Measurements from ENCODE around the gene IFT88. TPM values are rescaled to one million over a fixed set of nuclear protein-coding genes. Genes with fewer than 3 reads are reported as not detected.

IFT88 gene
- total RNA-seq, 2 donors from 2014 or later = 1.6 to 4.1 TPM

GRCh38 chr13:20553311-20553710 is 13.6 kb upstream of the IFT88 start:
- Mint-ChIP-seq H3K9me3 (no peaks in the 10 kb centered on the region), H3K27ac (no peak overlapping the region), H3K36me3 (no peaks in the 10 kb centered on the region)
- ATAC-seq (no peak), DNase-seq (ENCODE audit: low spot score in 2 of 2) (no peak)

- ATAC-seq (no peak), DNase-seq (ENCODE audit: low spot score in 2 of 2) (no peak)
- Mint-ChIP-seq H3K9me3 (no peaks in the 10 kb centered on the region), H3K27ac (no peak overlapping the region), H3K36me3 (no peaks in the 10 kb centered on the region)
Measured at GRCh38 chr13:20558982-20559381, 8.0 kb upstream of the IFT88 start.

GRCh38 chr13:20559659-20560356 is 7.1 kb upstream of the IFT88 start:
- H3K36me3 Mint-ChIP-seq = peaks cover 0 to 8% of the 10 kb centered on the region in 2 donors
- no peak for DNase-seq (ENCODE audit: low spot score in 2 of 2)
- peaks cover 0 to 8% of the 10 kb centered on the region in 2 donors for H3K9me3 Mint-ChIP-seq
- no peak overlapping the region for H3K27ac Mint-ChIP-seq
- peak in 1 of 2 donors; percentile 26 for ATAC-seq

- peaks cover 5 to 24% of the 10 kb centered on the region in 2 donors for H3K36me3 Mint-ChIP-seq
- ATAC-seq (no peak), DNase-seq (ENCODE audit: low spot score in 2 of 2) (no peak)
- no peak overlapping the region for H3K27ac Mint-ChIP-seq
- peaks cover 0 to 14% of the 10 kb centered on the region in 2 donors for H3K9me3 Mint-ChIP-seq
Measured at GRCh38 chr13:20561741-20562140, 5.2 kb upstream of the IFT88 start.

GRCh38 chr13:20565115-20565736 is 1.7 kb upstream of the IFT88 start:
- Mint-ChIP-seq H3K27ac (no peak overlapping the region), H3K9me3 (peaks cover 0 to 14% of the 10 kb centered on the region in 2 donors), H3K36me3 (peaks cover 12 to 34% of the 10 kb centered on the region in 2 donors)
- DNase-seq (ENCODE audit: low spot score in 2 of 2) (no peak), ATAC-seq (peak in 1 of 2 donors; percentile 3)

- H3K9me3 Mint-ChIP-seq = peaks cover 0 to 14% of the 10 kb centered on the region in 2 donors
- H3K36me3 Mint-ChIP-seq = peaks cover 12 to 35% of the 10 kb centered on the region in 2 donors
- peak overlapping the region; percentile 86 to 88 for H3K27ac Mint-ChIP-seq
- DNase-seq (ENCODE audit: low spot score in 2 of 2) (no peak), ATAC-seq (peak in 1 of 2 donors; percentile 44)
Measured at GRCh38 chr13:20566468-20566897, 474 bp upstream of the IFT88 start.

- H3K9me3 Mint-ChIP-seq = peaks cover 0 to 14% of the 10 kb centered on the region in 2 donors
Measured at GRCh38 chr13:20567881-20568528, 1.0 kb downstream of the IFT88 start.

GRCh38 chr13:20570517-20570916 is 3.6 kb downstream of the IFT88 start:
- H3K27ac Mint-ChIP-seq = no peak overlapping the region
- ATAC-seq (no peak), DNase-seq (ENCODE audit: low spot score in 2 of 2) (no peak)
- H3K9me3 Mint-ChIP-seq = peaks cover 0 to 4% of the 10 kb centered on the region in 2 donors
- peaks cover 11 to 26% of the 10 kb centered on the region in 2 donors for H3K36me3 Mint-ChIP-seq

More at GRCh38 chr13:20567881-20568528, 1.0 kb downstream of the IFT88 start:
- peak overlapping the region in 1 of 2 donors; percentile 88 for H3K27ac Mint-ChIP-seq
- ATAC-seq (no peak), DNase-seq (ENCODE audit: low spot score in 2 of 2) (no peak)
- peaks cover 12 to 35% of the 10 kb centered on the region in 2 donors for H3K36me3 Mint-ChIP-seq

GRCh38 chr13:20571676-20572075 is 4.7 kb downstream of the IFT88 start:
- Mint-ChIP-seq H3K27ac (no peak overlapping the region), H3K36me3 (peaks cover 16 to 22% of the 10 kb centered on the region in 2 donors), H3K9me3 (peaks cover 3 to 9% of the 10 kb centered on the region in 2 donors)
- peak in 1 of 2 donors; percentile 8 for DNase-seq (ENCODE audit: low spot score in 2 of 2)
- peak in 1 of 2 donors; percentile 47 for ATAC-seq

GRCh38 chr13:20573186-20573585 is 6.2 kb downstream of the IFT88 start:
- no peak overlapping the region for H3K27ac Mint-ChIP-seq
- ATAC-seq (no peak), DNase-seq (ENCODE audit: low spot score in 2 of 2) (no peak)
- peaks cover 3 to 14% of the 10 kb centered on the region in 2 donors for H3K9me3 Mint-ChIP-seq
- peaks cover 17 to 28% of the 10 kb centered on the region in 2 donors for H3K36me3 Mint-ChIP-seq

GRCh38 chr13:20573636-20574035 is 6.7 kb downstream of the IFT88 start:
- ATAC-seq = no peak
- peaks cover 21 to 32% of the 10 kb centered on the region in 2 donors for H3K36me3 Mint-ChIP-seq
- peaks cover 3 to 14% of the 10 kb centered on the region in 2 donors for H3K9me3 Mint-ChIP-seq
- DNase-seq (ENCODE audit: low spot score in 2 of 2) = no peak
- H3K27ac Mint-ChIP-seq = no peak overlapping the region

- DNase-seq (ENCODE audit: low spot score in 2 of 2) = no peak
- Mint-ChIP-seq H3K27ac (no peak overlapping the region), H3K36me3 (peaks cover 37 to 40% of the 10 kb centered on the region in 2 donors), H3K9me3 (peaks cover 3 to 14% of the 10 kb centered on the region in 2 donors)
- no peak for ATAC-seq
Measured at GRCh38 chr13:20579191-20579590, 12.2 kb downstream of the IFT88 start.

- DNase-seq (ENCODE audit: low spot score in 2 of 2) (no peak), ATAC-seq (no peak)
- Mint-ChIP-seq H3K36me3 (peaks cover 41 to 45% of the 10 kb centered on the region in 2 donors), H3K27ac (no peak overlapping the region), H3K9me3 (peaks cover 3 to 18% of the 10 kb centered on the region in 2 donors)
Measured at GRCh38 chr13:20580257-20580656, 13.3 kb downstream of the IFT88 start.

GRCh38 chr13:20582026-20582425 is 15.1 kb downstream of the IFT88 start:
- Mint-ChIP-seq H3K9me3 (peaks cover 0 to 12% of the 10 kb centered on the region in 2 donors), H3K27ac (peak overlapping the region in 1 of 2 donors; percentile 41), H3K36me3 (peaks cover 34 to 35% of the 10 kb centered on the region in 2 donors)
- DNase-seq (ENCODE audit: low spot score in 2 of 2) (no peak), ATAC-seq (no peak)

GRCh38 chr13:20583803-20584293 is 16.9 kb downstream of the IFT88 start:
- peaks cover 19 to 23% of the 10 kb centered on the region in 2 donors for H3K36me3 Mint-ChIP-seq
- DNase-seq (ENCODE audit: low spot score in 2 of 2) = no peak
- ATAC-seq = no peak

GRCh38 chr13:20585371-20585770 is 18.4 kb downstream of the IFT88 start:
- Mint-ChIP-seq H3K36me3 (peaks cover 13 to 16% of the 10 kb centered on the region in 2 donors), H3K9me3 (peaks cover 0 to 6% of the 10 kb centered on the region in 2 donors), H3K27ac (no peak overlapping the region)
- DNase-seq (ENCODE audit: low spot score in 2 of 2) = no peak
- no peak for ATAC-seq

More at GRCh38 chr13:20583803-20584293, 16.9 kb downstream of the IFT88 start:
- no peak overlapping the region for H3K27ac Mint-ChIP-seq
- H3K9me3 Mint-ChIP-seq = peaks cover 0 to 6% of the 10 kb centered on the region in 2 donors

Measured in activated naive CD4-positive, alpha-beta T cell treated with anti-CD3 and anti-CD28 coated beads, Interleukin-2, amount 50 U/mL, for 72 hours (primary cell).